Ecto neural progenitor cell (in vitro differentiated cells): ENCODE results near the gene TXN.

ENCODE experiments used
- DNase-seq: peaks from one replicate; pipeline ENCODE4 v3.0.0-alpha.2; 2018; ENCODE audit warnings: low spot score

Gene TXN

DNA sequence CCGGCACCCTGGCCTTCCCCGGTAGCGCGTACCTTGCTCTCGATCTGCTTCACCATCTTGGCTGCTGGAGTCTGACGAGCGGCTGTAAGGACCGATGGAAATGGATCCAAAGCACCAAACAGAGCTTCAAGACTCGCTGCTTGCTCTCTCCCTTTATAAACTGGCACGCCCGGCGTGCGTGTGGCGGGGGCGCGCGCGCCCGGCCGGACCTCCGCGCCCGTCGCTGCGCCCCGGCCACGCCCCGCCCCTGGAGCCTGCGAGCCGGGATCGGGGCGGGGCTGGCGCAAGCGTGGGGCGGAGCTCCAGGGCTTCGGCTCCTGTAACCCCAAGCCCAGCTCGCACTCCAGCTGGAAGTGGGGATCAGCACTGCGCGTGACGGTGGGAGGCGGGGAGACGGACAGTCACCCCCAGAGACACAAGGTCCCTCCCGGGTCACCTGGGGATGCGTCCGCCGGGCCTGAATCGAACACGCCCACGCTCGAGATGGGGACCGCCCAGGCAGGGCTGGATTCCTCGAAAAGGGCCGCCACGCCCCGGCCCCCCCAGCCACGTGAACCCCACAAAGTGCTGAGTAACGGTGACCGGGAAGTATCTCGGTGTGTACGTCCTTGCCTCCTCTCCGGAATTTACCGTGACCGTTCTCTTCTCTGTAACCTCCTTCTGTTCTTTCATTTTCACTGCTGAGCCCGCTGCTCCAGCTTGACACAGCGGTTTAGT is at the start of gene TXN:
TXN (minus strand) TSS at position 128 of the 717 bp plus-strand sequence; CDS start at position 56, 72 bp downstream.
- peak; percentile 86 for DNase-seq

- DNase-seq: no peak
Measured at GRCh38 chr9:110303133-110303532, 46.8 kb upstream of the TXN start.

GRCh38 chr9:110298043-110298605 is 41.8 kb upstream of the TXN start:
- DNase-seq: no peak

GRCh38 chr9:110293248-110293647 is 36.9 kb upstream of the TXN start:
- no peak for DNase-seq

DNA sequence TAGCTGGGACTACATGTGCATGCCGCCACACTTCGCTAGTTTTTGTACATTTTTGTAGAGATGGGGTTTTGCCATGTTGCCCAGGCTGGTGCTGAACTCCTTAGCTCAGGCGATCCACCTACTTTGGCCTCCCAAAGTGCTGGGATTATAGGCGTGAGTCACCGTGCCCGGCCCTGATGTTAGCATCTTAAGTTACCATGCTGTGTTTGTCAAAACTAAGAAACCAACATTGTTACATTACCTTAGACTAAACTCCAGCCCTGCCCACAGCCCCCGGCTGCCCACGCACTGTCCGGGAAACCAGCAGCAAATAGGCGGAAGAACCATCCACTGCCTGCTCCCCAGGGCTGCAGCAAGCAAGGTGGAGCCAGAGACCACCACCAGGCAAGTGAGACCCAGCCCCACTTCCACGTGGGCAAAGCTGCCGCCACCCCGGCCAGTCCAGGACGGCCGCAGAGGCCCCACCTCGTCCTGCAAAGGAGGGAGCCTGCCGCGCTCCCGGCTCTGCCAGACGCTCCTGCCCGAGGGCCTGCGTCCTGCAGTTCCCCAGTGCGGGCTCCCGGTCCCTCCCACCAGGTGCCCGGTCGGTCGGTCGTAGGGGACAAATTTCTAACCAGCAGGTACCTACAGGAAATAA is 35.7 kb upstream of the TXN start:
- DNase-seq: no peak

DNA sequence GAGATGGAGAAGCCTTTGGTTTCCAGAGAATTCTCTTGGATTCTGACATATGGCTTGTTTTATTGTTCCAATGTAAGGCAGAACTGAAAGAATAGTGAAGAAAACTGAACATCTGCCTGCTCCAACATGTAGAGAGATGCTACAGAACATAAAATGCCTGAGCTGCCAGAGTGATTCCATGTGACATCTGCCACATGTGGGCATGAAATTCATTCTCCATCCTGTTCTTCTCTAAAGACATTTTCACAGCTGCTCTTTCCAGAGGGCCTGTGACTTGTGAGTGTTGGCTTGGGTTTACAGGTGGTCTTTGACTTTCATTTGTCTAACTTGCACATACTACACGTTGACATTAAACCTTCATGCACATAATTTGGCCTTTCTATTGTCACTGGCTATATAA is 33.7 kb upstream of the TXN start:
- DNase-seq: no peak

- no peak for DNase-seq
Measured at GRCh38 chr9:110288503-110288902, 32.2 kb upstream of the TXN start.

DNA sequence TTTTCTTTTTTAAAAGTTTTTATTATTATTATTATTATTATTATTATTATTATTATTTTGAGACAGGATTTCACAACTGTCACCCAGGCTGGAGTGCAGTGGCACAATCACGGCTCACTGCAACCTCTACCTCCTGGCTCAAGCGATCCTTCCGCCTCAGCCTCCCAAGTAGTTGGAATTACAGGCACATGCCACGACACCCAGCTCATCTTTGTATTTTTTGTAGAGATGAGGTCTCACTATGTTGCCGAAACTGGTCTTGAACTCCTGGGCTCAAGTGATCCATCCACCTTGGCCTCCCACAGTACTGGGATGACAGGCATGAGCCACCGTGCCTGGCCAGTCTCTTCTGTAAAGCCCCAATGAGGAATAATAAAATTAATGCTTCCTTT is 31.0 kb upstream of the TXN start:
- no peak for DNase-seq

GRCh38 chr9:110284211-110284844 is 28.0 kb upstream of the TXN start:
- DNase-seq: no peak

GRCh38 chr9:110283751-110284150 is 27.4 kb upstream of the TXN start:
- DNase-seq: no peak

- DNase-seq: no peak
Measured at GRCh38 chr9:110282739-110283081, 26.4 kb upstream of the TXN start.

DNA sequence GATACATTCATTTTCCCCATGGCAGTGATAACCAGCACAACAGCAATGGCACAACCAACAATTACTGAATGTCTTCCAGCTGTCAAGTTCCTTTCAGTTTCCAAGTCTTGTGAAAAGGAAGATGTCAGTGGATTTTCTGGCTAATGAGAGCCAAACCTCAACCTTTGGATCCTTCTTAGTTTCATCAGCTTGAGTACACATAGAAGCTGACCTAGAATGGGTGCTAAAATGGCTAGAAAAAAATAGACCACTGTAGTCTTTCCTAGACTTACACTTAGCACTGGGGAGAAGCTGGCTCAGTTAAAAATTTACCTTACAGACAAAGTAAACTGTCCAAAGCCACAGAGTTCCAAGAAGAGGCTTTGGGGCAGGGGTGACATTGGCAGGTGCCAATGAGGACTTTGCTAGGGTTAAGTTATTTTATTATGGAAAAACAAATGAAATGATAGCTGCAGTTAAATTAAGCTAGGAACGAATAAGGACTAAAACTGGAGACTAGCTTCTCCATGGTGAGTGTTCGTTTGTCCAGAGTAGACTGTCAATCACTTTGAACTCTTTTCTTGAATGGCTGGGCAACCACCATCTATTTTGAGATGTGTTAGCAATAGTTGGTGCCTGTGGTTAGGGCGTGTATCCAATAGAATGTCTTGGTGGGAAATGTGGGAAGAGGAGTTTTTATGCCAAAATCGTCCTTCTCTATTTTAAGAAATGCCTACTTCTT is 25.9 kb upstream of the TXN start:
- DNase-seq: no peak

- no peak for DNase-seq
Measured at GRCh38 chr9:110278080-110278707, 21.9 kb upstream of the TXN start.

DNA sequence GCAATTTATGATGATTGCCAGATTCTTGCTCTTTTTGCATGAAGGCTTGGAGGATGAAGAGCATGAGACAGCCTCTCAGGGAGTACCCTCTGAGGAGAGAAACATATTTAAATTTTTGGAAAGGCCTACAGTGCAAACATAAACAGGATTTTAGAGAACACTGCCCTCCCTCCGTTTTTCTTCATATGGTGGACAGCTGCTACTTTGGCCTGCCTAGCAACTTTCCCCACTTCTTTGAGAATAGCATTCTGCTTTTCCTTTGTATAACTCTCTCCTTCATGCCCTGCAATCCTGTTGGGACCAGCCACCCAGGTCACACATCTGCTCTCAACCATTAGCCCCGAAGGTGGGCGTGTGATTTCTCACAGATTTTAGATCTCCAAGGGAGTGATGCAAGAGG is 20.5 kb upstream of the TXN start:
- no peak for DNase-seq

DNA sequence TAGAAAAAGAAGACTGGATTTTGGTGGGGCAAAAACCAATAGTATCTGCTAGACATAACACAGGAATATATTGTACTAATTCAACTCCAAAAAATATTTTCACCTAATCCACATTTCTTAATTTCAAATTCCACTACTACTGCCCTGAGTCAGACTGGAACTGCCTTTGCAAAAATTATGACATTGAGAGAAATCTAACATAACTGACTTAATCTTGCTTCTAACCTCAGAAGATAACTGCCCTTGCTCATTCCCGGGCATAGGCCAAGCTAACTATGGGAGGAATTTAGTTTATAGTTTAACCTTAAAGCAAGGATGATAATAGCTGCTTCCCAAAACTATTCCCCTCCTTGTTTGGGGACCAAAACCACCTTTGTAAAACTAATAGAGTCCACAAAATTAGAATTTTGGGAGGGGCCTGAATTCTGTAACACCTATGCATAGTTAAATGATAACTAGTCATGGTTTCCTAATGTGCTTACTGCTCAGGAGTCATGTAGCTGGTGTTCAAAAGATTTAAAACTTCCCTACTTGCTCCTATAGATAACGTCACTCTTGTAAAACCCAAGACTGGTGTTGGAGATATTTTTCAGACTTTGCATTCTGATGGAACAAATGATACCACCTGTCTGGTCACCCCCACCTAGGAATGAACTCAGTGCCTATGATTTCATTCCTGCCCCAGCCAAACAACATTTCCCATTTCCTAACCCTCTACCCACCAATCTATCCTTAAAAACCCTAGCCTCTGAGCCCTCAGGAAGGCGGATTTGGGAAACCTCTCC is 14.1 kb upstream of the TXN start:
- no peak for DNase-seq

GRCh38 chr9:110266795-110267194 is 10.5 kb upstream of the TXN start:
- no peak for DNase-seq

DNA sequence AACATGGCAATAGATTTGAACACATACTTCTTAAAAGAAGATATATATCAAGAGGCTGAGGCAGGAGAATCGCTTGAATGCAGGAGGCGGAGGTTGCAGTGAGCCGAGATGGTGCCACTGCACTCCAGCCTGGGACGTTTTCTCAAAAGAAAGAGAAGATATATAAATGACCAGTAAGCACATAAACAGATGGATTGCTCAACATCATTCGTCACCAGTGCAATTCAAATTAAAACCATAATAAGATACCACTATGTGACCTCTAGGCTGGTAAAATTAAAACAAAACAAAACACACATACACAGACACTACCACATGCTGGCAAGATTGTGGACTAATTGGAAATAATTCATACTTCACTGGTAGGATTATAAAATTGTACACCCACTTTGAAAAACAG is 5.3 kb upstream of the TXN start:
- DNase-seq: no peak

DNA sequence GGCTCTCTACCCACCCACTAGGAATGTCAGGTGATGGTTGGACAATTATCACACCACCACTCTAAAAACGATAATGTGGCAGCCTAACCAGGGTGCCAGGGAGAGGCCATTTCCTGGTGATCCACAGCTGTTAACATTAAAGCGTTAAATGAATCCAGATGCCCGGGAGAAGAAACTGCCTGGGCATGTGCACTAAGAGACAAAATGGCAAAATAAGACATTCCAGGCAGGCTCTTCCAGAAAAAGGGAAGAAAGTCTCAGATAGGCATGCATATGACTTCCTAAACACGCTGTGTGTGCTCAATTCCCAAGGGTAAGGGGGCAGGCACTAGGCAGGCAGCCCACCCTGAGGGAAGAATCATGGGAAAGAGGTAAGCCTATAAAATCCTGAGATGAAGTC is 4.6 kb upstream of the TXN start:
- no peak for DNase-seq

DNA sequence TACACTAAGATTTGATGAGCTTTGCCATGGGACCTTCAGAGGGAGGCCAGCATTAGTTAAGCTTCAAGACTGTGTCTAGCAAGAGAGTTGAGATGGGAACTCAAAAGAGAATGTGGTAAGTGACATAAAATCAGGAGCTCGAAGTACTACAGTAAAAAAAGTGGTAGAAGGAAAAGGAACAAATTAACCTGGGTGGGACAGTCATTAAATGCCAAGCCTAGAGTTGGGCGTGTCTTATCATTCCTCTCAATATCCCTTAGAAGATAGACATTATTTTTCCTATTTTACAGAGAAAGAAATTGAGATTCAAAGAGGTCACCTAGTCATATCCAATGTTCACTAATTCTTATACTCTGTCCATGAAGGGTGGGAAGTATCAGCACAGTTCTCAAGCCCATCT is 3.3 kb upstream of the TXN start:
- no peak for DNase-seq

DNA sequence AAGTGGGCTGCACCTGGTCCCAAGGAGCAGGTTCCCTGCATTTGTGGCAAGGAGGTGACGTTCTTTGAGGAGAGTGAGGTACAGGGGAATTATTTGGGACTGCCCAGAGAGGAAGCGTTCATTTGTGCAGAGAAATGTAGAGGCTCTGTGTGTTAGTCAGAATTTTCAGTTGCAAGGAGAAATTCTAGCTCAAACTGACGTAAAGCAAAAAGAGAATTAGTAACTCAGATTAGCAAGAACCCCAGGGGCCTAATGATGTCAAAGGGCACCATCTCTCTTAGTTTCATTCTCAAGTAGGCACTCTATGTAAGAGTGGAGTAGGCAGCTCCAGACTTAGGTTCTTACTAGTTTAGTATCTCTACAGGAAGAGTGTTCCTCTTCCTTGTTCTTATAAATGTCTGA is 2.4 kb upstream of the TXN start:
- DNase-seq: no peak

DNA sequence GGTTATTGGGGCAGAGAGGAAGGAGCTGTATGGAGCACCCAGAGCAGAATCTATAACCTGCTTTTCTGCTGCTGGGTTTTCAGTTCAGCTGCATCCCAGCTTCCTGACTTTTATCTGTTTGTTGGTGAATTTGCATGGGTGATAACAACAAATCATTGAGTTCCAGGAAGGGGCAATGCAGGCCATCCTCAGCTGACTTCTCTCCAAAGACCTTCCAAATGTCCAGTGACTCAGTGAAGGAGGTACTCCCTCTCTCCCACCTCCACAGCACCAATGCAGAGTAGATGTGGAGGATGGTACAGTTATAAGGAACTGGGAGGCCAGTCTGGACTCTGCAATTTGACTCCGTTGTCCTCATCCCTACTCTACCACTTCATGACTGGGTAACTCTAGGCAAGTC is 1.6 kb upstream of the TXN start:
- no peak for DNase-seq
